GM12872 (cell line): Measurements from ENCODE around the gene ACSM5.
"Not testable (repeated sequence)": the region's sequence is repeated elsewhere in the genome, so short reads cannot be mapped to it uniquely, and the experiment has no call there.

Experiments used
- CTCF ChIP-seq: IDR thresholded peaks from 3 replicates; pipeline ENCODE4 v1.5.1; 2011; ENCODE audit warnings: low read depth, mild to moderate bottlenecking, low read length, moderate library complexity; ENCODE audit not compliant: insufficient read depth

ACSM5 gene

GRCh38 chr16:20430948-20431347 lies 21.6 kb downstream of the ACSM5 start:
- TF ChIP-seq CTCF: no peak

GRCh38 chr16:20441191-20441590 lies 31.9 kb downstream of the ACSM5 start:
- TF ChIP-seq CTCF: no peak

- not testable (repeated sequence) for TF ChIP-seq CTCF
These were observed 42.0 kb downstream of the ACSM5 start, which contains the start of gene ACSM2A for GRCh38 chr16:20451364-20451763. ACSM2A (plus strand) TSS chr16:20451521; CDS start chr16:20460115, 8,594 bp downstream.

- TF ChIP-seq CTCF: no peak
These were observed 75.4 kb downstream of the ACSM5 start for GRCh38 chr16:20484726-20485125.

GRCh38 chr16:20485408-20485807 lies 76.1 kb downstream of the ACSM5 start:
- TF ChIP-seq CTCF: no peak
